HUES48 (cell line): ENCODE measurements around the gene RASGEF1B.
"Not testable (repeated sequence)": the region's sequence is repeated elsewhere in the genome, so short reads cannot be mapped to it uniquely, and the experiment has no call there.

ENCODE experiments used
- H3K27ac ChIP-seq: one replicate; pipeline ENCODE4 v1.7.0; 2013; ENCODE audit warnings: low read depth, low read length, inconsistent platforms
- H3K27me3 ChIP-seq: 2 replicates; pipeline ENCODE4 v1.6.1; 2013; ENCODE audit warnings: mild to moderate bottlenecking, low read length; ENCODE audit not compliant: control insufficient read depth, insufficient read depth
- H3K36me3 ChIP-seq: 2 replicates; pipeline ENCODE4 v1.6.1; 2013; ENCODE audit warnings: low read length; ENCODE audit not compliant: control insufficient read depth, insufficient read depth
- H3K4me1 ChIP-seq: 2 replicates; pipeline ENCODE4 v1.6.1; 2013; ENCODE audit warnings: mild to moderate bottlenecking, low read length; ENCODE audit not compliant: control insufficient read depth, insufficient read depth
- H3K4me3 ChIP-seq: 2 replicates; pipeline ENCODE4 v1.5.1; 2013; ENCODE audit warnings: mild to moderate bottlenecking, low read depth, low read length
- H3K9ac ChIP-seq: 2 replicates; pipeline ENCODE4 v1.6.1; 2013; ENCODE audit warnings: mild to moderate bottlenecking, low read depth, low read length, moderate library complexity
- H3K9me3 ChIP-seq: 2 replicates; pipeline ENCODE4 v1.6.1; 2013; ENCODE audit warnings: low read length; ENCODE audit not compliant: control insufficient read depth, insufficient read depth

Gene RASGEF1B

GRCh38 chr4:81409836-81410235, 61.9 kb downstream of the RASGEF1B start:
- Histone ChIP-seq H3K9me3 (no peaks in the 10 kb centered on the region), H3K36me3 (no peaks in the 10 kb centered on the region), H3K27ac (no peak overlapping the region), H3K4me1 (peaks cover 3% of the 10 kb centered on the region; the same call in 1 of the 2 replicates), H3K9ac (no peak overlapping the region), H3K4me3 (no peak overlapping the region), H3K27me3 (no peaks in the 10 kb centered on the region)

- no peak overlapping the region for H3K27ac ChIP-seq
- H3K36me3 ChIP-seq, result no peaks in the 10 kb centered on the region
- peaks cover 3% of the 10 kb centered on the region; the same call in 1 of the 2 replicates for H3K4me1 ChIP-seq
- no peak overlapping the region for H3K9ac ChIP-seq
- H3K27me3 ChIP-seq, result no peaks in the 10 kb centered on the region
- no peaks in the 10 kb centered on the region for H3K9me3 ChIP-seq
- H3K4me3 ChIP-seq, result no peak overlapping the region
Observed at GRCh38 chr4:81408341-81408740, 63.4 kb downstream of the RASGEF1B start.

GRCh38 chr4:81407726-81408125, 64.0 kb downstream of the RASGEF1B start:
- H3K9me3 ChIP-seq, result no peaks in the 10 kb centered on the region
- no peak overlapping the region for H3K27ac ChIP-seq
- H3K9ac ChIP-seq, result no peak overlapping the region
- H3K27me3 ChIP-seq, result no peaks in the 10 kb centered on the region
- no peaks in the 10 kb centered on the region for H3K36me3 ChIP-seq
- no peak overlapping the region for H3K4me3 ChIP-seq
- H3K4me1 ChIP-seq, result peaks cover 3% of the 10 kb centered on the region; the same call in 1 of the 2 replicates

- not testable (repeated sequence) for H3K4me1 ChIP-seq, H3K9ac ChIP-seq, H3K27me3 ChIP-seq, H3K9me3 ChIP-seq, H3K36me3 ChIP-seq, H3K27ac ChIP-seq, H3K4me3 ChIP-seq
Observed at GRCh38 chr4:81406481-81406880, 65.2 kb downstream of the RASGEF1B start.

- no peaks in the 10 kb centered on the region for H3K36me3 ChIP-seq
- H3K4me1 ChIP-seq, result no peaks in the 10 kb centered on the region
- no peak overlapping the region for H3K9ac ChIP-seq
- H3K27me3 ChIP-seq, result no peaks in the 10 kb centered on the region
- 0 out of 2 replicates have a peak overlapping the region, but pooled peaks have one; percentile 43 for H3K4me3 ChIP-seq
- H3K27ac ChIP-seq, result no peak overlapping the region
- H3K9me3 ChIP-seq, result no peaks in the 10 kb centered on the region
Observed at GRCh38 chr4:81405900-81406401, 65.8 kb downstream of the RASGEF1B start.

GRCh38 chr4:81404741-81405140, 67.0 kb downstream of the RASGEF1B start:
- Histone ChIP-seq H3K9me3 (no peaks in the 10 kb centered on the region), H3K4me1 (no peaks in the 10 kb centered on the region), H3K27ac (no peak overlapping the region), H3K36me3 (no peaks in the 10 kb centered on the region), H3K4me3 (no peak overlapping the region), H3K27me3 (no peaks in the 10 kb centered on the region), H3K9ac (no peak overlapping the region)

- H3K4me1 ChIP-seq, result no peaks in the 10 kb centered on the region
- no peak overlapping the region for H3K27ac ChIP-seq
- H3K4me3 ChIP-seq, result no peak overlapping the region
- H3K36me3 ChIP-seq, result no peaks in the 10 kb centered on the region
- no peaks in the 10 kb centered on the region for H3K9me3 ChIP-seq
- no peak overlapping the region for H3K9ac ChIP-seq
- no peaks in the 10 kb centered on the region for H3K27me3 ChIP-seq
Observed at GRCh38 chr4:81404294-81404693, 67.4 kb downstream of the RASGEF1B start.

GRCh38 chr4:81399306-81400086, 72.2 kb downstream of the RASGEF1B start:
- Histone ChIP-seq H3K27me3 (no peaks in the 10 kb centered on the region), H3K27ac (no peak overlapping the region), H3K9me3 (no peaks in the 10 kb centered on the region), H3K4me1 (no peaks in the 10 kb centered on the region), H3K9ac (no peak overlapping the region), H3K4me3 (no peak overlapping the region), H3K36me3 (no peaks in the 10 kb centered on the region)

GRCh38 chr4:81398379-81398778, 73.3 kb downstream of the RASGEF1B start:
- no peaks in the 10 kb centered on the region for H3K36me3 ChIP-seq
- H3K27ac ChIP-seq, result no peak overlapping the region
- H3K9me3 ChIP-seq, result no peaks in the 10 kb centered on the region
- no peaks in the 10 kb centered on the region for H3K27me3 ChIP-seq
- H3K4me3 ChIP-seq, result no peak overlapping the region
- no peaks in the 10 kb centered on the region for H3K4me1 ChIP-seq
- H3K9ac ChIP-seq, result no peak overlapping the region

- no peaks in the 10 kb centered on the region for H3K36me3 ChIP-seq
- H3K9me3 ChIP-seq, result no peaks in the 10 kb centered on the region
- H3K9ac ChIP-seq, result no peak overlapping the region
- no peak overlapping the region for H3K4me3 ChIP-seq
- H3K27ac ChIP-seq, result no peak overlapping the region
- H3K4me1 ChIP-seq, result no peaks in the 10 kb centered on the region
- no peaks in the 10 kb centered on the region for H3K27me3 ChIP-seq
Observed at GRCh38 chr4:81397635-81398034, 74.1 kb downstream of the RASGEF1B start.

GRCh38 chr4:81395239-81395638, 76.5 kb downstream of the RASGEF1B start:
- Histone ChIP-seq H3K4me1 (no peaks in the 10 kb centered on the region), H3K27me3 (no peaks in the 10 kb centered on the region), H3K27ac (no peak overlapping the region), H3K9me3 (no peaks in the 10 kb centered on the region), H3K36me3 (no peaks in the 10 kb centered on the region), H3K4me3 (no peak overlapping the region), H3K9ac (no peak overlapping the region)
